ENCODE results near the gene CFAP46. TPM values are rescaled to one million over a fixed set of nuclear protein-coding genes. Genes with fewer than 3 reads are reported as not detected.

The CFAP46 gene
- polyA plus RNA-seq, 1 of the 3 experiments (the other 2 are of a cell fraction): 3.9 TPM

- ChIA-PET POLR2A (no interaction called here), CTCF (no interaction called here)
- Histone ChIP-seq H3K4me1 (ENCODE audit: control insufficient read depth in 1 of 2, insufficient read depth in 2 of 2, low read depth in 1 of 2, low read length in 1 of 2) (no peaks in the 10 kb centered on the region), H3K9me2 (no peaks in the 10 kb centered on the region), H2AFZ (ENCODE audit: low read depth) (no peak overlapping the region), H3F3A (replicated peaks; ENCODE audit: insufficient read depth) (no peaks in the 10 kb centered on the region), H3K4me3 (ENCODE audit: low read depth in 2 of 2, low read length in 1 of 2) (no peak overlapping the region), H3K27me3 (ENCODE audit: insufficient read depth) (no peaks in the 10 kb centered on the region), H3K79me2 (ENCODE audit: insufficient read depth) (no peaks in the 10 kb centered on the region), H3K9ac (no peak overlapping the region), H3K9me3 (no peaks in the 10 kb centered on the region), H4K20me1 (ENCODE audit: insufficient read depth) (no peaks in the 10 kb centered on the region), H3K27ac (ENCODE audit: low read depth in 2 of 2, low read length in 1 of 2) (no peak overlapping the region), H3K4me2 (no peak overlapping the region), H3K36me3 (replicated peaks in 1 of 2; ENCODE audit: control insufficient read depth in 1 of 2, insufficient read depth in 2 of 2, low read length in 1 of 2) (no peaks in the 10 kb centered on the region)
- 93% methylated on average over 38 of the region's 46 CpGs for WGBS (ENCODE audit: low lambda C conversion rate)
- TF ChIP-seq SIN3A (IDR thresholded peaks at IDR 0.05; ENCODE audit: borderline replicate concordance, low read depth, low read length) (no peak), PBX3 (IDR thresholded peaks at IDR 0.05) (no peak), GABPA (IDR thresholded peaks at IDR 0.05; ENCODE audit: low read depth) (no peak), EP300 (IDR thresholded peaks at IDR 0.05; ENCODE audit: borderline replicate concordance in 1 of 2, low read depth in 1 of 2, low read length in 1 of 2) (no peak), MXI1 (IDR thresholded peaks at IDR 0.05; ENCODE audit: low read depth, low read length) (no peak), TEAD4 (IDR thresholded peaks at IDR 0.05; ENCODE audit: borderline replicate concordance, insufficient read depth) (no peak), MEF2A (IDR thresholded peaks at IDR 0.05; ENCODE audit: borderline replicate concordance, low read depth) (no peak), NFIC (IDR thresholded peaks at IDR 0.05; ENCODE audit: borderline replicate concordance) (no peak), RCOR1 (IDR thresholded peaks at IDR 0.05; ENCODE audit: low read length) (no peak), MAX (IDR thresholded peaks at IDR 0.05; ENCODE audit: low read depth) (no peak), TAF1 (IDR thresholded peaks at IDR 0.05; ENCODE audit: borderline replicate concordance, low read depth, low read length) (no peak), YY1 (IDR thresholded peaks at IDR 0.05; ENCODE audit: low read depth) (no peak), GATA2 (CRISPR knock-in tag; IDR thresholded peaks at IDR 0.05) (no peak), ZBTB33 (IDR thresholded peaks at IDR 0.05; ENCODE audit: borderline replicate concordance, low read depth) (no peak), CTCF (IDR thresholded peaks at IDR 0.05) (no peak), NRF1 (IDR thresholded peaks at IDR 0.05; ENCODE audit: low read depth, low read length) (no peak), JUND (IDR thresholded peaks at IDR 0.05) (no peak), FOXM1 (IDR thresholded peaks at IDR 0.05; ENCODE audit: low read depth) (no peak), USF2 (IDR thresholded peaks at IDR 0.05; ENCODE audit: borderline replicate concordance, low read depth, low read length) (no peak), CHD2 (IDR thresholded peaks at IDR 0.05; ENCODE audit: low read length, partially characterized antibody) (no peak)
- no peak for DNase-seq
Observed at GRCh38 chr10:132912713-132913558, 29.4 kb downstream of the CFAP46 start.
